B cell (primary cell): ENCODE measurements around the gene PTGER3.
"Not testable (repeated sequence)": the region's sequence is repeated elsewhere in the genome, so short reads cannot be mapped to it uniquely, and the experiment has no call there.

Source experiments
- CTCF ChIP-seq: fragments of 200-600 bp; IDR thresholded peaks from one replicate; pipeline ENCODE4 v1.8.0; 2022; ENCODE audit warnings: antibody characterized with exemption, mild to moderate bottlenecking
- EZH2 ChIP-seq: IDR thresholded peaks from 2 replicates; pipeline ENCODE4 v1.6.1; 2012; ENCODE audit warnings: borderline replicate concordance, low read depth, mild to moderate bottlenecking, moderate library complexity, low read length; ENCODE audit not compliant: insufficient read depth, poor library complexity, severe bottlenecking

- TF ChIP-seq CTCF, EZH2: not testable (repeated sequence)
Measured at GRCh38 chr1:70985776-70986225, 61.8 kb downstream of the PTGER3 start.
